ENCODE measurements around the gene ZFP90.

GRCh38 chr16:68503334-68503733 lies 35.8 kb upstream of the ZFP90 start:
- TF ChIP-seq CTCF (IDR thresholded peaks at IDR 0.05; ENCODE audit: poor library complexity) (no peak), EZH2phosphoT487 (IDR thresholded peaks at IDR 0.05; ENCODE audit: low read depth, severe bottlenecking, unreplicated experiment) (no peak), EZH2 (IDR thresholded peaks at IDR 0.05; ENCODE audit: borderline replicate concordance) (no peak)
